NCI-H2227 (cell line): ENCODE measurements around the gene KIF26A.

Experiments
- DNase-seq: peaks from one replicate; lab custom pipeline; 2025; ENCODE audit not compliant: unreplicated experiment; lab: John Stamatoyannopoulos, UW

Gene KIF26A

GRCh38 chr14:104175041-104175440 is 36.7 kb downstream of the KIF26A start:
- no peak for DNase-seq

GRCh38 chr14:104175811-104176210 is 37.4 kb downstream of the KIF26A start:
- no peak for DNase-seq

GRCh38 chr14:104176611-104177010 is 38.2 kb downstream of the KIF26A start:
- DNase-seq: no peak

- DNase-seq: no peak
These were observed 39.0 kb downstream of the KIF26A start for GRCh38 chr14:104177411-104177810.

- DNase-seq: no peak
These were observed 39.9 kb downstream of the KIF26A start for GRCh38 chr14:104178279-104178678.

GRCh38 chr14:104179126-104179525 is 40.7 kb downstream of the KIF26A start:
- DNase-seq: no peak

GRCh38 chr14:104179564-104180129 is 41.3 kb downstream of the KIF26A start:
- DNase-seq: no peak

GRCh38 chr14:104180561-104181165 is 42.3 kb downstream of the KIF26A start:
- no peak for DNase-seq

GRCh38 chr14:104181761-104182530 is 43.6 kb downstream of the KIF26A start:
- DNase-seq: no peak

GRCh38 chr14:104182857-104183425 is 44.6 kb downstream of the KIF26A start:
- no peak for DNase-seq

GRCh38 chr14:104183796-104184195 is 45.4 kb downstream of the KIF26A start:
- no peak for DNase-seq

GRCh38 chr14:104184506-104184905 is 46.1 kb downstream of the KIF26A start:
- DNase-seq: no peak

- no peak for DNase-seq
These were observed 46.6 kb downstream of the KIF26A start for GRCh38 chr14:104184911-104185499.

- no peak for DNase-seq
These were observed 47.6 kb downstream of the KIF26A start for GRCh38 chr14:104185916-104186495.

GRCh38 chr14:104186575-104186974 is 48.2 kb downstream of the KIF26A start:
- no peak for DNase-seq

- DNase-seq: no peak
These were observed 48.9 kb downstream of the KIF26A start for GRCh38 chr14:104187121-104187889.

- DNase-seq: no peak
These were observed 49.7 kb downstream of the KIF26A start for GRCh38 chr14:104187931-104188726.

GRCh38 chr14:104188727-104189400 is 50.5 kb downstream of the KIF26A start:
- no peak for DNase-seq
